AG08395 (cell line): ENCODE data around the gene GJC2.
A peak's percentile ranks its signal among the peaks of the same experiment; 100 is the strongest.
"Not testable (repeated sequence)": the region's sequence is repeated elsewhere in the genome, so short reads cannot be mapped to it uniquely, and the experiment has no call there.

ENCODE experiments used
- DNase-seq: peaks from one replicate; pipeline ENCODE4 v3.0.0; 2012; ENCODE audit warnings: mixed read lengths, low spot score

The GJC2 gene

DNA sequence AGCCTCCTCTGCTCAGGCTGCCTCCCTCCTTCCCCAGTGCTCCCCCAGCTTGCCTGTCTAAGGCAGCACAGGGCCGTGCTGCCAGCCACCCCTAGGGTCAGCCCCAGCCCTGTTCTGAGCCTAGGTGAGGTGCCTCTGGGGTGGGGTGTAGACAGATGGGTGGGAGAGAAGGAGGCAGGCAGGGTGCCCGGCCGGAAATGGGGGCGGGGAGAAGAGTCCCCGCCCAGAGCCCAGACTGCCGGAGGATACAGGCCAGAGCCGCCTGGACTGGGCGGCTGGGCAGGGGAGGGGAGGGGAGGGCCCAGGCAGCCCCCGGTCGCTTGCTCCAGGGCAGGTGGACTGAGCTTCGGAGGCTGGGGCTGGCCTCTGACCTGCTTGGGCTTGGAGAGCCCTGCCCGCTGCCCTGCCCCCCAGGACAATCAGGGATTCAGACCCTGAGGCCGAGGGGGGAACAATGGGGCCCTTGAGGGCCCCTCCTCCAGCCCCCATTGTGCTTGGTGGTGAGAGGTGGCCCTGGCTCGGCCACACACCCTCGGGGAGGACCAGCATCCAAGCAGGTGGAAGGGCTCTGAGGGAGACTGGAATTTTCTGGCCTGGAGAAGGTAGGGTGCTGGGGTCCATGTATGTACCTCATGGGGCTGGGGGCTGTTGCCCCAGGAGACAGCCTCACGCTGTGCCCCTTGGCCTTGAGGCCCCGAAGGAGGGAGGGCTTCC lies at the start of gene GJC2:
Gene GJC2 (plus strand): TSS at position 525 of the 714 bp plus-strand sequence. CDS start 7,829 bp downstream, outside the sequence.
- peak; percentile 61 for DNase-seq

- DNase-seq, result no peak
Measured at GRCh38 chr1:228100822-228101613, 48.7 kb upstream of the GJC2 start.

- no peak for DNase-seq
Measured at GRCh38 chr1:228101614-228101993, 48.1 kb upstream of the GJC2 start.

GRCh38 chr1:228101994-228102790 lies 47.5 kb upstream of the GJC2 start:
- no peak for DNase-seq

GRCh38 chr1:228102791-228103620 lies 46.7 kb upstream of the GJC2 start, which contains the start of gene C1orf35:
Gene C1orf35 (minus strand): TSS chr1:228103325. CDS start chr1:228103227, 98 bp downstream.
- DNase-seq, result peak; percentile 99

- DNase-seq, result no peak
Measured at GRCh38 chr1:228104526-228105269, 45.0 kb upstream of the GJC2 start.

DNA sequence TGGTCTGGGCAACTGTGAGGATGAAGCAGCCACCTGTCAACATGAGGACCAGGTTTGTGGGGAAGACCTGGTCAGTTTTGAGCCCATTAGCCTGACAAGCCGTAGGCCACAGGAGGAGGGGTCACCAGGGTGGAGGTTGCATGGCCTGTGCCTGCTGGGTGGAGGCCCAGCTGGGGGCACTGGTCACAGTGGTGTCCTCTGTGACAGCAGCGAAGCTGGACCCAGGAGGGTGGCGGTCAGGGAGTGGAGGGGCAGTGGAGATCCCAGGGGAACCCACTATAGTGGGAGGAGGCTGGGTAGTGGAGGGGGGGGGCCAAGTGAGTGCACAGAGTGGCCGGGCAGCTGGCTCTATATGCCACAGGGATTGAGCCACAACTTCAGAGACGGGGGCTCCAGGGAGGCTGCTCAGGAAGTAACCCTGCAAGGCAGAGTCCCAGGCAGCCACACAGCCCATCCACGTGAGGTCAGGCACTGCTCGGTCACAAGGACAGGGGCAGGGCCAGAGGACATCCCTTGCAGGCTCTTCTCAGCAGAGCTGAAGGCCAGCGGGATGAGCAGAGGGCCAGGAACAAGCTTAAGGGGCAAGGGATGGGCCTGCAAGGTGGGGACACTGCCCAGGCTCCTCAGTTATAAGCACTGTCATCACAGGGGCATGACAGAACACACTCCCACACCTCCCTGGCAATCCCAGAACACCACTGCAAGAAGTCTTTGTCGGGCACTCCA lies 44.3 kb upstream of the GJC2 start:
- no peak for DNase-seq

DNA sequence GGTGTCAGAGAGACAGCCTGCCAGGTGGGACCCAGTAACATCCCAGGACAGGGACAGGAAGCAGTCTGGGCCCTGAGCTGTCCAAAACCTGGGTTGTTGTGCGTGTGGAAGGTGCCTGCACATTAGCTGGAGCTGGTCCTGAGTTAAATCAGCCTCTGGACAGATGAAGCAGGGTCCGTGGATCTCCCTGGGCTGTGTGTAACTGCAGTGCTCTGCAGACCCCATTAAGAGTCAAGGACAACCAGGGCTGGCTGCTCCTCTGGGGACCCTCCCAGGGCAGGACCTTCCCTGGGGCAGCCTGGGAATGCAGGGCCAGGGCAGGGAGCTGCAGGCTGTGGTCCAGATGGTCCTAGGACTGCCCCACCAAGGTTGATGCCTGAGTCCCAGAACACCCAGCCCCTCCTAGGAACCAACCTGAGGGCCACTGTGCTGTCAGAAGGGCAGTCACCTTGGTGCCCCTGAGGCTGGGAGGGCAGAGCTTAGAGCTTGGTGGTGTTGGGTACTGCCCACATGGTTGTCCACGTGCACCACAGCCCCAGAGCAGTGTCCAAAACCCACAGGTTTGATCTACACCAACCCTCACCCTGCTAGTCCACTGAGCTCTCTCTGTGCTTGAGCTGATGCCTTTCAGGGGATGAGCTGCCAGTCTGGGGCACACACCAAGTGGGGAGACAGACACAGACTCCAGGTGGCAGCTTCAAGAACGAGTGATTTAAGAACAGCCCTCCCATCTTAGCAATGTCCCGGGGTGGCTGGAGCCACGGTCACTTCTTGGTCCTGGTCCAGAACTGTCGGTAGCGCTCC lies 43.5 kb upstream of the GJC2 start:
- DNase-seq, result no peak

- no peak for DNase-seq
Measured at GRCh38 chr1:228106800-228107054, 43.0 kb upstream of the GJC2 start.

DNA sequence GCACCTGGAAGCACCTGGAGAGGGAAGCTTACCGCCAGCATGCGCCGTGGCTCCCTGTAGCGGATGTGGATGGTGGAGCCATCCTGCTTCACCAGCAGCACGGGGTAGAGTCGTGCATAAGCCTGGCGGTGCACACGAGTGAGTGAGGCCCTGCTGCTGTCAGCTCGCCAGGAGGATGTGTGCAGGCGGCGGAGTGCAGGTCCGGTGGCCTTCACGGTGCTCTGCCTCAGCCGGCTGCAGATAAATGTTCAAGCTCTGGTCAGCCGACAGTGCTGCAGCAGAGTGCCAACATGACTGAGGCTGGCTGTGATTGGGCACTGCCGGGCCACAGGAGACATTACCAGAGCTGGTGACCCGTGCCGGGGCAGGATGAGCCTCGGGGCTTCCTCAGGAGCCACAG lies 42.1 kb upstream of the GJC2 start:
- DNase-seq, result no peak

GRCh38 chr1:228108055-228108690 lies 41.6 kb upstream of the GJC2 start:
- DNase-seq, result no peak

DNA sequence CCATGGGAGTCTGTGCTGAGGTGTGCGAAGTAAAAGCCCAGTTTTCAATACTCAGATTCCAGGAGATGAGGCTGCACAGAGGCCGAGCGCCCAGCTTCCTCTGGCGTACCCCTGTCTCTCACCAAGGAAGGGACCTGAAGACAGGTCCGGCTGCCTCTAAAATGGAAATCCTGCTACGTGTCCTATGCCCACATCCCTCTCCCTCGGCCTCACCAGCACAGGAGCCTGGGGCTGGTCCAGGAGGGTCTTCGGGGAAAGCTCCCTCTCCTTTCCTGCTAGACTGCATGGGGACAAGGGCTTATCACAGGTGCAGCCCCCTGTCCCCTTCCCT lies 41.0 kb upstream of the GJC2 start:
- no peak for DNase-seq

- DNase-seq, result peak; percentile 97
Measured at GRCh38 chr1:228109073-228109961, 40.4 kb upstream of the GJC2 start, which contains the start of gene MRPL55. Gene MRPL55 (minus strand): TSS chr1:228109299. CDS start chr1:228108260, 1,039 bp downstream.

- no peak for DNase-seq
Measured at GRCh38 chr1:228109962-228110488, 39.7 kb upstream of the GJC2 start.

- DNase-seq, result no peak
Measured at GRCh38 chr1:228110556-228110955, 39.2 kb upstream of the GJC2 start.

DNA sequence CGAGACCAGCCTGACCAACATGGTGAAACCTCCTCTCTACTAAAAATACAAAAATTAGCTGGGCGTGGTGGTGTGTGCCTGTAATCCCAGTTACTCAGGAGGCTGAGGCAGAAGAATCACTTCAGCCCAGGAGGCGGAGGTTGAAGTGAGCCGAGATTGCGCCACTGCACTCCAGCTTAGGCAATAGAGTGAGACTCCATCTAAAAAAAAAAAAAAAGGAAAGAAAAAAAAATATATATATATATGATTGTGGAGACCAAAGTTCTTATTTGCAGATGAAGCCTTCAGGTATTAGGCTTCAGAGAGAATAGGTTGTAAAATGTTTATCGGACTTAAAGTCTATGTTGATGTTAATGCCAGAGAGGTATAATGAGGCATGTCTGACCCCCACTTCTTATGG lies 38.4 kb upstream of the GJC2 start:
- not testable (repeated sequence) for DNase-seq

- no peak for DNase-seq
Measured at GRCh38 chr1:228112167-228112566, 37.6 kb upstream of the GJC2 start.

GRCh38 chr1:228112617-228113016 lies 37.1 kb upstream of the GJC2 start:
- DNase-seq, result no peak
